Right kidney (tissue), 1 donor: ENCODE measurements around the gene SYK.

Source experiments
- DNase-seq: peaks from one replicate; pipeline ENCODE4 v3.0.0-alpha.2; 2016

Gene SYK

DNA sequence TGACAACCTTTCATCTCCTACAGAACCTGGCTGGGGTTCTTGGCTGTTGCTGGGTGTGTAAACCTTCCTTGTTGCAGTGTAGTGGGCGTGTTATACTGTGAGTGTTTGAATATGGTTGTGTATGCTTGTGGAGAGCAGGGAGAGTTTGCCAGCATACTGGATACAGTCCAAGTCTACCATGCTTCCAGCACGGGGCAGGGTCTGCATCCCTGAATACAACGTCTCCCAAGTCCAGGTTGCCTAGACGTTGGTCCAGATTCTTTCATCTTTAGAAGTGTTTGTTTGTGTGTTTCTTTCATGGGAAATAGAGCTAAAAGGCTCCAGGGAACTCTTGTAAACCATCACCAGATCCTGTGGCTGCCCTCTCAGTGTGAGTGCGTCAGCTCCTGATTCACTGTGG lies 46.4 kb downstream of the SYK start:
- DNase-seq = no peak

DNA sequence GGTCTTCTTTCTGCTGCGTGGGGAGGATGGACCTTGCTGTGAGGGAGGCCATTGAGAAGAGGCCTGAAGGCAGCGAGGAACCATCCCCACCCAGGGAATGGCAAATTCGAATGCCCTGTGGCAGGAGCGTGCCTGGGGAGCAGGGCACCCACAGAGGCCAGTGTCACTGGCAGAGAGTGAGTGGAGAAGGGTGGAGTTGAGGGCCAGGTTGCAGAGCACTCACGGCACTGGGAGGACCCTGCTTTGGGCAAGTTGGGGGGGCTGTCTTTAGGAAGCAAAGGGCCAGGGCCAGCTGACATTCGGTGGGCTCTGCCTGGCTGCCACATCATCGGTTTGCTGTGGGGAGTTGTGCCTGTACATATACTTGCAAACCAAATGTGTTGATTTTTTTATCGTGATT lies 47.2 kb downstream of the SYK start:
- no peak for DNase-seq

DNA sequence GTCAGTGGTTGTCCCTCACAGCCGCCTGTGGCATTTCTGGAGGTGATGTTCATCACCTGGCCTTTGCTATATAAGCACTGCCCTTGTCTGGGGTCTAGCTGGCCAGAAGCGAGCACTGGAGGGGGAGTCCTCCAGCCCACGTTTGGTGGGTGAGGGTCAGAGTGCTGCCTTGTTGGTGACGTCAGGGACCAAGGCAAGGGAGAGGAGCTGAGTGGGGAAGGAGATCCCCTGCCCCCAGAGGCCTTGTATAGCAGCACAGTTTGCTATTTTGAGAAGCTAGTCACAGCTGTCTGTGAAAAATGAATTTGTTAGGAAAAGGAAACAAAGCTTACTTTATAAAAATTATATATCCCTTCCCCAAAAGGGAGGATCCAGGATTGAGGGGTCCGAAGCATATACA lies 49.8 kb downstream of the SYK start:
- DNase-seq = no peak

DNA sequence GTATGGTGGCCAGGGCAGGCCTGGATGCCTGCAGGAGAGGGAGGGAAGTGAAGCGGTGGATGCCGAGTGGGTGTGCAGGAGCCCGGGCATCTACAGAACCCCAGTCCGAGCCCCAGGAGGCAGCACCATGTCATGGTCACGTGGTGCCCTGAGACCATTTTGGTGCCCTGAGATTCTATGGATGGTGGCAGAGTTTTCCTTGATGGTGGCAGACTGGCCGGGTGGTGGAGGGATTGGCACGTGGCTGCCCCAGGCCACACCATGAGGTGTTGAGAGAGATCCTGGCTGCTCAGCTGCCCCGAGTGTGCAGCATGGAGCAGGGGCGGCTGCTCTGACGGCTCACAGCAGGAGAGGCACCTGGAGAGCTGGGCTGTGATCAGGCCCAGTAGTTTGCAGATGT lies 52.3 kb downstream of the SYK start:
- no peak for DNase-seq

DNA sequence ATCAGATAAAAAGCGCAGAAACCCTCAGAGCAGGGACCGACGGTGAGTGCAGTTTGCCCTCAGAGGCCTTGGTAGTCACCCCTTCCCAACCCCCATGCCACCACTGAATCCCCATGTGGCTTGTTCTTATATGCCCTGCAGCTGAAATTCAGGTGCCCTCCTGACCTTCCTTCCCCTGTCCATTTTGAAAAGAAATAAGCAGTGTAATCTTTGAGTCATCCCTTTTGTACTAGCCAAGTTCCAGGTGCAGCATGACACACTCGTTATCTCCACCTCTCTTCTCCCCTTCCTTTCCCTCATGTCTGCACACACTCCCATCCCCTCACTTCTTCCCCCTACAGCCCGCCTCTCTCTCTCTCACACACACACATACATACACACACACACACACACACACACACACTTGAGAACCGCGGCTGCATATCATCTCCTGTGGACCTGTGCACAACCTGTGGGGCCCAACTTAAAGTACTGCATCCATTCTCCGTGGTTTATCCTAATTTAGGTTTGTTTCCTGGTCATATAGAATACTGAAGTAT lies 53.1 kb downstream of the SYK start:
- DNase-seq = no peak

DNA sequence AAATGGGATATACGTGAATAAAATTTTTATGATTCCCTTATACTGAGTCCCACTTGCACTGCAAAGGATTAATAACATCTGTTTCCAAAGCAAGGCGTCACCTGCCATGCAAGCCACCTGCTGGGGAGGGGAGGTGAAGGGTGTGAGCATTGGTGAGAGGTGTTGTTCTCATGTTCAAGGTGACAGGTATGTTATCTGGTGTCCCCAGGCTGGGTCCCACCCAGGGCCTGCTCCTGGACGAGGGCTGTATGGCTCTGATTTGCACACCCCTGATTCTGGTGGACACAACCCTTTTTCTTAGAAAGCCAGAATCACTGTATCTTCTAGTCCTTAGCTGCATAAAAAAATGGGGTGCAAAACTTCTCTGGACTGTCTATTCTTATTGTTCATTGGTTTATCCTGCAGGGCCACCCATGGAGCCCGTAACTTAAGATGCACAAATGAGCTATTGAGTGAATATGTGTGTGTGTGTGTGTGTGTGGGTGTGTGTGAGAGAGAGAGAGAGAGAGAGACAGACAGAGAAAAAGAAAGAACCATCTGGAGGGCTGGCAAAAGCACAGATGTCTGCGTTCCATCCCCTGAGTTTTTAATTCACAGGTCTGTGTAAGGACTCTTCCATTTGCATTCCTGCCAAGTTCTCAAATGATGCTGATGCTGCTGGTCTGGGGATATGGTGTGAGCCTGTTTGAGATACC lies 53.7 kb downstream of the SYK start:
- no peak for DNase-seq

DNA sequence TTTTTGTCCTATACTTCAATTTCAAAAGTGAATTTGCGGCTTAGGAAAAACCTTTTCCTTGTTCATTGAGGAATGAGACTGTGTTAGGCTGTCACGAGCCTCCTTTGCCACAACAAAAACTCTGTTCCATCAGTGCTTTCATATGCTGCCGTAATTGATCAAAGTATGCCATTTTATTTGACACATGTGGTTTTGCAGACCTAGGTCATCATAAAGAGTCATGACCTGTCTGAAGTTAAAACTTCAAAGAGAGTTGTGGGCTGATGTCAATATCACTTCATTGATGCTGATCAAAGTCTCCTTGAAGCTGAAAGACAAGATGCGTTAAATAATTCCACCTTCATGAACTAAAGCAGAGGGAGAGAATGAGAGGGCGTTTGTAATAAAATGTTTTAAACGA lies 55.5 kb downstream of the SYK start:
- DNase-seq = no peak

DNA sequence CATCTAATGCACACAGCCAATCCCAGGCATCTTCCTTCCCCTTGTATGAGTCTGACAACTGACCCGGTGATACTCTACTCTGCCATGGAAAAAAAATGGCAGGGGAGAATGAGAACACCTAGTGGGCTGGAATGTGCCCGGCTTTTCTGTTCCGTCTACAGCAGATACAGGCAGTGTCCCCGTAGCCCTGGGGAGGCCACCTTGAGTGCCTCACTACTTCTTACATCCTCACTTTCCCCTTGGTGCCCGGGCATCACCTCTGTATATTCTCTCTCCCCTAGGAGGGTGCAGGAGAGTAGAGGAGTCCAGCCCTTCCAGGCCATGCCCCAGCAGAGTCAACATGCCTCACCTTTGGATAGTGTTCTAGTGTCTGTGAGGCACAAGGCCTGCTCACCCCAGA lies 56.2 kb downstream of the SYK start:
- DNase-seq = no peak

DNA sequence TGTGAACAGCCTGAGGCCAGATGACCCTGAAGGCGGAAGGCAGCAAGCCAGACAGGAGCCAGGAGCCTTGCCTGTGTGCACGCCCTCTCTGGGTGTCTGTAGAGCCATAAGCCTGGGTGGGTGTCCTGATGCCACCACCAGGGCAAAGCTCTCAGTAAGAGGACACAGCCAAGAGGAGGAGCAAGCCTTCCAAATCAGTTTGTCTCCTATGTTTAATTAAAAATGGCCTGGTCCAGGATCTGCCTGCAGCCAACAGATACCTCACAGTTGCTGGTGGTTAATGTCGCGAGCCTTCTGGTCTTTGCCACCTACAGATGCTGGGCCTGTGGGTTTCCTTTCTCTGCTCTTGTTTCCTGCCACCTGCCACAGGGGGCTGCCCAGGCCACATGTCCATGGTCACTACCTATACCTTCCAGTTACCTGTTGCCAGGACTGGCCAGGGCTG lies 56.9 kb downstream of the SYK start:
- DNase-seq = no peak

DNA sequence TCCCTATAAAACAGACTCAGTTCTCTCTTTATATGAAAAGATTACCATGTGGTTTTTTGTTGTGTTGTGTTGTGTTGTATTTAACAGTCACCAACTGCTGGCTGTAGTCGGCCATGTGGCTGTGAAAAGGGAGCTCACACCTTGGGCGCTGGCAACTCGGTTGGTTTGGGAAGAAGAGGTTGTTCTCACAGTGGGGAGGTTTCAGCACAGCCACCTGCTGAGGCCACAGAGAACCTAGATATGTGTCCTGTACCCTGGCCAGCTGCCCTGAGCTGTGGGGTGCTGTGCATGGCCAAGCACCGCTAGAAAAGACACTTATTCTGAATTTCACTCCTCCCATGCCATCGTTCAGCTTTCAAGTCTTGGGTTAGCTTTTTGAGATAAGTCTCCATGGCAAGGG lies 58.8 kb downstream of the SYK start:
- no peak for DNase-seq

DNA sequence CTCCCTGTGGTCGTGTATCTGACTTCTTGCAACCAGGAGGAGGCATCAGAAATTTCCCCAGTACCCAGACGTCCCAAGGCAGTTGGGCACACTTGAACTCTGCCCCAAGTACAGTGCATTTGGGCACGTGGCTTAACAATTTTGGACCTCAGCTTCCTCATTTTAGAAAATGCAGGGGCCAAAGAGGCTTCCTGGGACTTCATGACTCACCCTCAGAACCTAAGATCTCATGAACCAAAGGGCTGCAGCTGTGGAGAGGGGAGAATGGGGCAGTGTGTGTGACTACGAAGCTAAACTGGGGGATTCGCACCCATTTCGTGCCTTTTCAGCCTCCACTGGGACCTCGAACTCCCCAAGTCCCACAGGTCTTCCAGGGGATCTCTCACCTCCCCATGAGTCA lies 59.2 kb downstream of the SYK start:
- no peak for DNase-seq

DNA sequence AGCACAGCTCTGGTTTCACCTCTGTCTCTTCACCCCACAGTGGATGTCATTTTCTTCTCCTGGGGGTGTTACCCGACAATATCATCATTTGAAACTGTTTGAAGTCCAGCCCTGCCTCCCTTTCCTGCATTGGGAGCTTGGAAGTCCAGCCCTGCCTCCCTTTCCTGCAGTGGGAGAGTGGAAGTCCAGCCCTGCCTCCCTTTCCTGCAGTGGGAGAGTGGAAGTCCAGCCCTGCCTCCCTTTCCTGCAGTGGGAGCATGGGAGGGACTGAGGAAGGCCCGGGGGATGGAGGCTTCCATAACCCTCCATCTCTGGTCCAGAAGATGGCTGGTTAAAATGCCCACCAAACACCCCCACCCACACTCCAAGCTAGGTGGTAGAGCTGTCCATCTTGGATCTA lies 59.8 kb downstream of the SYK start:
- DNase-seq = no peak

DNA sequence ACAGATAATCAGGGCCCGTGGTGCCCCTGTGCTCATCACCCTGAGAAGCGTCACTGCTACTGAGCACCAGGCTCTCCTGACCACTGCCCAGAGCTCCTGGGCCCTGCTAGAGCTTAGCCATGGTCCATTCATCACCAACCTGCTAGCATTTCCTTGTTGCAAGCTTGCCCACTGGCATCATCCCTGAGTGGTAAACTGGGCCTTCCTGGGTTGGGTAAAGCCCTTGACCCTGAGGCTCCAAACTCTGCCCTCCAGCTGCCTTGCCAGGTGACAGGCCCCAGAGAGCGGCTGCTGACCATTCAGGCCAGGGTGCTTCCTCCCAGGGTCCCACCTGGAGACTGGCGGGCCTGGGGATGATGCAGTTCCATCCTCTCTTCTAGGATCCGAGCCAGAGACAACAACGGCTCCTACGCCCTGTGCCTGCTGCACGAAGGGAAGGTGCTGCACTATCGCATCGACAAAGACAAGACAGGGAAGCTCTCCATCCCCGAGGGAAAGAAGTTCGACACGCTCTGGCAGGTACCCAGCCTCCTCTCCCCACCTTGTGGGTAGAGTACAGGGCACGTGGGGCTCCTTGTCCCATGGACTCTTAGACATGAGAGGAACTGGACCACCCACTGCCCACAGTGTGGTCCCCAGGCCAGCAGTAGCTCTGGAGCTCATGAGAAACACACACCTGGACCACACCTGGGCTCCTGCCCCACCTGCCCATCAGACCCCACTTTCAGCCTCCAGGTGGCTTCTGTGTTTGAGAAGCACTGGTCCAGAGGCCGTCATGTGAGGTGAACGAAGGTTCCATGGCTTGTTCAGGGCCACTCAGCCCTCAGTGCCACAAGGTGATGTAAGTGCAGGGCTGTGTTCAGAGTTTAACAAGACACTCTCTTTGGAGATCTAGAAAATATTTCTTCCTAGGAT lies 60.5 kb downstream of the SYK start:
- DNase-seq = no peak

DNA sequence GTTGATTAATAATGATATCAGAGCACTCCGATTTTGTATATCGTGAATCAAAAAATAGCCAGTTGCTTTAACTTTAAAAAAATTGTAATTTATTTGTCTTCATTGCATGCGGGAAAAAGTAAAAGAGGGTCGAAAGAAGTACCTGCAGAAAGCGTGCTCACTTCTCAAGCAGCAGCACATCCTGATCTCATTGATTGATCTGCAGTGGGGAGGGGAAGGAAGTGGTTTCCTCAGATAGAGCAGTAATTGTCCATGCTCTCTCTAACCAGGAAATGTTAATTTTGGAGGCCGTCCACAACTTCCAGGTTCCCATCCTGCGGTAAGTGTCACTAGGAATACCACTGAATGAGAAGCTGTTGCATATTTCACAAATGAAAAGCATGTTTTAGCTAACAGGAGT lies 63.2 kb downstream of the SYK start:
- DNase-seq = no peak

DNA sequence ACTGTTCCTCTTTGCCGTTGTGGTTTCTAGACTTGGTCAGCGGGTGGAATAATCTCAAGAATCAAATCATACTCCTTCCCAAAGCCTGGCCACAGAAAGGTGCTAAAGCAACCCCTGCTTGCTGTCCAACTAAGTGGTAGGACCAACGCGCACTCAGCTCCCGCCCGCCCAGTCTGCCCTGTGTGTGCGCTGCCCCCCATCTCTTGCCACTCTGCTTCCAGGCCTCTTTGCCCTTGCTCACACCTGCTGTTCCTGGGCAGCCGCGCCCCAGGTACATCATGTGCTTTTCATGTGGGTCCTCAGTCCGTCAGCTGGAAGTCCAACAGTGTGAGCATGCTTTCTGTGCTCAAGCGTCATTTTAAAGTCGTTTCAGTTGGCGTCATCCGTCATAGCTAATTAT lies 65.5 kb downstream of the SYK start:
- no peak for DNase-seq

DNA sequence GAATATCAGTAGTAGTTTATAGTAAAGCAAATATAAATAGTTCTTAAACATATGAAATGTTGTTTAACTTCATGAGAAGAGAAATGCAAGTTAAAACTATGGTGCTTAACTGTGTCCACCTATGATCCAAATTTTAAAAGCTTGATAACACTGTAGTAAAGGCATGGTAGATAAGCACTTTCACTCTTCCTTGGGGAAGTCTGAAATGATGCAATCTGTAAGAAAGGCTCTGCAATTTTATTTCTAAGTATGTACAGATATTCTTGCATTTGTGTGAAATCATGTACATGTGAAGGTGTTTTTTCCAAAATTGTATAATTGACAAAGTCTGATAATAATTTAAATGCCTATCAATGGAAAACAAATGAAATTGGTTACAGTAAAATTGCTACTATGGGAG lies 66.9 kb downstream of the SYK start:
- no peak for DNase-seq

DNA sequence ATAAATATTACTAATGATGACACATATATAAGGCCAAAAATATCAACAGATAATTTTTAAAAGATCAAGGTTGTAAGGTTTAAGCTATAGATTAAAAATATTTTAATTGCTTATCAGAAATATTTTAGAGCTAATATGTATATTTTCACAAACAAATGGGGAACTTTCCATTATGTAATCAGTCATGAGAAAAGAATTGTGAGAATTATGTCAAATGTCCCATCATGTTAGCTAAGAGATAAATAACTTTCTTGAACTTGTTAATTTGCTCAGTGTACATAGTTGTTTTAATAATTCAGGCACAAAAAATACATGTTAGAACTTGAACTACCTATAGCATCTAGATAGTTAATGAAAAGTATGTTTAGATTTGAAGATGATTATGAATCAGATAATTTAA lies 67.7 kb downstream of the SYK start:
- DNase-seq = no peak

DNA sequence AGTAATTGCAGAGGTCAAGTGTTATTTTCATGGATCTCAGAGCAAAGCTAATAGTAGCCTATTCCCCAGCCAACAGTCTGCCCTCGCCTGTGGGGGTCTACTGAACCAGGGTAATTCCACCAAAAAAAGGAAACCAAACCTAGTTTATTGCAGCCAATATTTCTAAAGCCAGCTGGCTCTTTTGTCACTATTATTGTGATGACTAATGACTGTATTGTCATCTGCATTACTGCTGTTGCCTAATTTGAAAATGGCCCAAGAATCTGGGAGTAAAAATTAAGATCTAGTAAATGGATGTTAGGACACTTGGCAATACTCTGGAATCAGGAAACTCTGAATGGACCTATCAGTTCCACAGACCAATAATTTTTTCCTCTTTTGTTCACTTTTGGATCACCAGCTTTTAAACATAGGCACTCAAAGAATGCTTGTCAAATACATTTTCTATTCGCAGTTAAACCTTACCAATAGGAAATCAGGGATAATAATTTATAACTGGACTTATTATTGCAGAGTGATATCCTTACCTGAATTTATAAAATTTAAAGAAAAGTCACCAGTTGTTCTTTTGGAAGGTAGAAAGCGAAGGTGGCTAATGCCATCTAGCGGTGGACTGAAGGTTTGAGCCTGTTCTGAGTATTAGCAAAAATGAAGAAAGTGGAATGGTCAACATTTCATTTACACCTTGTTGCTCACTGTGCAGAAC lies 69.2 kb downstream of the SYK start:
- DNase-seq = no peak

DNA sequence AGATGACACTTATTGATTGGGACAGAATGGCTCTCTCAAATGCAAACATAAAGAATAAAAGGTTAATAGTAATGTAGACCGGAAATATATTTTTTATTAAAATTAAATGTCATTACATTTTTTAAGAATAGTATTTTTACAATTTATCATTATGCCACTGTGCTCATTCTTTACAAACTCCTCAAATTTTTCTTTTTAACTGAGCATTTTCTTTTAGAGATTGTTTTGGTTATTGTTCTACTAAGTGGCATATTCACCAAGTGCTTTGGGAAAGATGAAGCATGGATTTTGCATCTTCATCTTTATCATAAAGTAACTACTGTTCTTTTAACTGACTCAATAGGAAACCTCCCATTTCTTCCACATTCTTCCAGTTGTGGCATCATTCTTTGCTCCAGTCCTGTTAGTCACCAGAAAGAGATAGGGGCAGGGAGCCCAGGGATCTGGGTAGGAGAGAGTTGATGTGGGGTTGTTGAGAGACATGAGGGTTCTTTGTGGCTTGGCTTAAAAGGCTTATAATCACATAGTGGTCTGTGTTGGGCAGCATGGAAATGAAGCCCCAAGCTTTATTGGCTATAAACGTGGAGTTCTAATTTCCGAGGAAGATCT lies 69.8 kb downstream of the SYK start:
- DNase-seq = no peak

DNA sequence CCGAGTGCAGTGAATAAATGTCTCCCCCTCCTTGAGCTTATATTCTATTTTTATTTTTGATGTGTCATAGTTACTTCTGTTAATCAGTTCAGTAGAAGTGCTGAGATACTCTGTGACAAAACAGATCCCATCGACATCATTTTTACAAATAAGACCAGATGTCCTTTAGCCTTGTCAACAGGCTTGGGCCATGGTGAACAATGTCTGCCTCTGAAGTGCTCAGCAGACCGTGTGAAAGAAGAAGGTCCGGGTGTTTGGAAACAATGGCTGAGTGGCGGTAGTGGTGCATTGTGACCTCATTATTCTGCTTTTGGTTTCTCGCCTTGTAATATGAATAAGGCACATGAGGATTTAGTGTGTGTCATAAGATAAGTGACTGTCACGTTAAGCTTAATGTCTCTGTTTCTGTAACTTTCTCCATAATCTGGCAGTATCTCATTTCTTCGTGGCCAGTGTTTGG lies 71.2 kb downstream of the SYK start:
- no peak for DNase-seq

DNA sequence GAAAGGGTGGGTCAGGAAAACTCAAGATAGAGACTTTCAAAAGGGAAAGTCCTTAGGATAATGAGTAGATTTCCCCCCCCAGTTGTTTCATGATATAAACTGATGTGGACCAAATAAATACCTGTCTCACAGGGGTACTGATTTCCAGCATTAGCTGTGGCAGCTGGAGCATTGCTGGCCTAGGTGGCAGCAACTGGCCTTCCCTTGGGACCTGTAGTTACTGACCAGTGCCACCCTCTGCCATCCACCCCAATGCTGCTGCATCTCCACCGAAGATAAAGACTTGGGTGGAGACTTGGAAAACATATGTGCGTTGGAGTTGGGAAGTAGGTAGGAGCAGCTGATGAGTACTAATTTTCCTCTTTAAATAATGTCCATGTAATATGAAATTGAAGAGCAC lies 71.8 kb downstream of the SYK start:
- no peak for DNase-seq

DNA sequence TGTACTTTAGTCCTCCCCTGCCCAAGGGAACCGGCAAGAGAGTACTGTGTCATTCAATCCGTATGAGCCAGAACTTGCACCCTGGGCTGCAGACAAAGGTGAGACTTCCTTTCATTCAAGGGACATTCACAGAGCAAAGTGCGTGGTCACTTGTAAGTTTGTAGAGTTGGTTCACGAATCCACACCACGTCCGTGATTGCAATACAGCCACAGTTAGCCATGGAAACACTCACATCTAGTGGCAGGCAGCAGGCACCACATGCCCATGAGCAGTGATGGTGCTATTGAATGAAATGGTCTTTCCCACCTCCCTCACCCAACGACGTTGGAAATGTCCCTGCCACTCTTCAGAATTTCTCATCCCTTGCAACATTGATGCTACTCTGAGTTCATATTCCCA lies 72.6 kb downstream of the SYK start:
- DNase-seq = no peak

DNA sequence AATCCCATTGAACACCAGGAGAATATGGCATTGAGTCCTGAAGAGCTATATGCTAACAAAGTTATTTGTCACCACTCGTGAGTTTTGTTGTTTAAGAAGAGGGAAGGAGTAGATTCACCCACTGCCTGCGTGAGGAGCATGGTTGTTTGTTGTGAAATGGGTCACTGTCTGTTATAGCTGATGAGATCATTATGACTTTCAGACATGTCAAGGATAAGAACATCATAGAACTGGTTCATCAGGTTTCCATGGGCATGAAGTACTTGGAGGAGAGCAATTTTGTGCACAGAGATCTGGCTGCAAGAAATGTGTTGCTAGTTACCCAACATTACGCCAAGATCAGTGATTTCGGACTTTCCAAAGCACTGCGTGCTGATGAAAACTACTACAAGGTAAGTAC lies 76.9 kb downstream of the SYK start:
- no peak for DNase-seq
